GM19467 (cell line): ENCODE data around the gene WDR93.
A peak's percentile ranks its signal among the peaks of the same experiment; 100 is the strongest.

Experiments used
- ATAC-seq: cut with Tn5 transposase; IDR thresholded peaks from one replicate; pipeline ENCODE4 v1.9.1; 2021; ENCODE audit warnings: mild to moderate bottlenecking, moderate library complexity; ENCODE audit not compliant: unreplicated experiment

Gene WDR93

DNA sequence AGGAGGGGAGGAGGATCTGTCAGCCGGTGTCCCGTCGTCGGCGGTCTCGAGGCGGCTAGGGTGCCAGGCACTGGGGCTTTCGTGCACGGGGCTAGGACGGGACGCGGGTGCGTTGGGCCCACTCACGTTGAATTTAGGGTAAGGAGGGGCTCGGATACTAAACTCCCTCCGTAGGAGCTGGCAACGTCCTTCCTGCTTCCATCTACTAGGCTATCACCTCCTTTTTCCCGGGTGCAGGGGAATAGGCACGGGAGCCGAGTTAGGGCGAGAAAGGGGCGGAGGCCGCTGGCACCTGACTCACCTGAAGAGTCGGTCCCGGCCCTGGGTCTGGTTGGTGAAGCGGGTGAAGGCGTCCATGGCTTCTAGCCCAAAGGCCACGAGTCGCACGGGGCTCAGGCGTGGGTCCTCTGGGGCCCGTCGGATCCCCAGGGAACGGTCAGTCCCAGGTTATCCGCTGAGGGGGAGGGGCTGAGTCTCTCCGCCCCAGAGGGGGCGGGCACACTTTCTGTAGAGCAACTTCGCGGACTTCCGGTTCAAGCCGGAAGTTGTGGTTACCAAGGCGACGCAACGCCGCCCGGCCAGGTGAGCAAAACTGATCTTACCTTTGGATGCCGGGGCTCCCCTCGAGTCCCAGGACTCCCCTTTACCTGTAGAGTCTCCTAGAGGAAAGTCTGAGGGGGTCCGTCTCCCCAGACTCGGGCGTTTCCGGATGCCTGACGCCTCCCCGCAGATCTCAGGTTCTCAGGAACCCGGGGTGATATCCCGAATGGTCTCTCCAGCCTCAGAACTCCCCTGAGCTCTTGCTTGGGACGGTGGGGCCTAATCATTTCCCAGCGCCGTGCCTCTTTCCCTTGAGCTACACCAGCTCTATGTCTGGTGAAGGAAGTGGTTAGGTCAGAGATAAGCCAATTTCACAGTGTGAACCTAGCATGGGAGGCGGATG is at the start of gene WDR93, which contains the start of gene PEX11A:
WDR93 (plus strand) TSS at position 536 of the 943 bp plus-strand sequence. CDS start 10,936 bp downstream, outside the sequence.
PEX11A (minus strand) TSS at position 479 of the 943 bp plus-strand sequence; CDS start at position 357, 122 bp downstream.
- ATAC-seq: peak; percentile 86

DNA sequence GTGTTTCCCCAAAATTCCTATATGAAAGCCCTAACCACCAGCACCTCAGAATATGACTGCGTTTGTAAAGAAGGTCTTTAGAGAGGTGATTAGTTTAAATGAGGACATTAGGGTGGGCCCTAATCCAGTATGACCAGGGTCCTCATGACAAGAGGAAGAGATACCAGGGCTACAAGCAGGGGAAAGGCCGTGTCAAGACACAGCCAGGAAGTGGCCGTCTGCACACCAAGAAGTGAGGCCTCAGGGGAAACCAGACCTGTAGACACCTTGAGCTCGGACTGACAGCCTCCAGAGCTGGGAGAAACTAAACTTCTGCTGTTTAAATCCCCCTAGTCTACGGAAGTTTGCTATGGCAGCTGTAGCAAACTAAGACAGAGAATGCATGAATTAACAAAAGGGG is 49.6 kb upstream of the WDR93 start:
- ATAC-seq: no peak

DNA sequence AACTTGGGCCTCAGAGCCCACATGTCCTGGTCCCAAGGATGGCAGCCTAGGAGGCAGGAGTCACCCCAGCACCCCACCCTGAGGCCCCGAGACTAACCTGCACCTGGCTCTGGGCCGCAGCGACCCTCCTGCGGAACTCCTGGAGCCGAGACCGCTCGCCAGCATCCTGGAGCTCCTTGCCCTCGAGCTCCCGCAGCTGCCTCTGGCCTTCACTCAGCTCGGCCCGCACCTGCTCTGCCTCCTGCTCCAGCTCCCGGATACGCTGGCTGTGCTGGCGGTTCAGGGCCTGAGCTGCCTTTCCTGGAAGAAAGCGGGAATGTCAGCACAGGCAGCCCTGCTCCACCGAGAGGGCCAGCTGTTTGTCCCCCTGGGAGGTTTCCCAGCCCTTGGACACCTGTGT is 48.5 kb upstream of the WDR93 start:
- ATAC-seq: no peak

DNA sequence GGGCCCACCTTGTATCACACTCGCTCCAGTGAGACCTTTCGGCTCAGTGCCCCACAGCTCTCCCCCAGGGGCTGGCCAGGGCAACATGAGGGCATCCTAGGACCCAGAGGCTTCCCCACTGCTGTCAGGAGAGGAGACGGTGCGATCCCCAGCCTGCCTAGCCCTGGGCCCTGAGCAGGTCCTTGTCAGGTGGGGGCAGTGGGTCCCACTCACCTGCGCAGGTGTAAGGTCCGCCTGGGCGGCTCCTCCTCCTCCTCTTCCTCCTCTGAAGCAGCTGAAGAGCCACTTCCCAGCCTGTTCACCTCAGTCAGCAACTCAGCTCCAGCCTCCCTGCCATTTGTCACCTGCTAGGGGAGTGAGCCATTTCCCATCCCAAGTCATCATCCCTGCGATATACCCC is 44.9 kb upstream of the WDR93 start:
- no peak for ATAC-seq

DNA sequence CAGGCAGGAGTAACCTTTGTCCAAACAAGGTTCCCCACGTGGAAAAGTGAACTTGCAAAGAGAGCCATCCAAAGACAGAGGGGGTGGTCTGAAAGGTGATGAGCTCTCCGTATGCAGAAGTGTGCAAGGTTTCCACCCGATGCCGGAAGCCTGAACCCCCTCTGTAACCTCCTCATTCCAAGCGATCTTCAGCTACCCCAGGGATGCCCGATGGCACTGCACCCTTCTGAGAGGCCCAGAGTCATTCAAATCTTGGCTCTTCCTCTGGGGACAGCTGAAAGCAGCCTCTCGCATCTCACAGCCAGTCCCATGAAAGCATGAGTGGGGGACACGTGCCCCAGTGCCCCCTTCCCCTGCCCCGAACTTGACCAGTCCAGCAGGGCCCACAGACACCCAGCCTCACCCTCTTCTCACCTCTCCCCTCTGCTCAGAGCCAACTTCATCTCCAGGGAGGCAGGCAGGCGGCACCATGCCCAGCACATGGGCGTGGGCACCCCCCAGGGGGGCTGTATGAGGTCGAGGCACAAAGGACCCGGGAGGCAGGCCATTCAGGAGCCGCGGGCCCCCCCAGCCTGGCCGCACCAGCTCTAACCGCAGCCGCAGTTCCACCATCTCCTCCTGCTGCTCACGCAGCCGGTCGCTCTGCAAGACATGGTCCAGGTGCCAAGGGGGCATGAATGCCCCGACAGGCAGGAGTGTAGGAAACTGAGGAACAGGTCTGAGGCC is 44.0 kb upstream of the WDR93 start:
- no peak for ATAC-seq

DNA sequence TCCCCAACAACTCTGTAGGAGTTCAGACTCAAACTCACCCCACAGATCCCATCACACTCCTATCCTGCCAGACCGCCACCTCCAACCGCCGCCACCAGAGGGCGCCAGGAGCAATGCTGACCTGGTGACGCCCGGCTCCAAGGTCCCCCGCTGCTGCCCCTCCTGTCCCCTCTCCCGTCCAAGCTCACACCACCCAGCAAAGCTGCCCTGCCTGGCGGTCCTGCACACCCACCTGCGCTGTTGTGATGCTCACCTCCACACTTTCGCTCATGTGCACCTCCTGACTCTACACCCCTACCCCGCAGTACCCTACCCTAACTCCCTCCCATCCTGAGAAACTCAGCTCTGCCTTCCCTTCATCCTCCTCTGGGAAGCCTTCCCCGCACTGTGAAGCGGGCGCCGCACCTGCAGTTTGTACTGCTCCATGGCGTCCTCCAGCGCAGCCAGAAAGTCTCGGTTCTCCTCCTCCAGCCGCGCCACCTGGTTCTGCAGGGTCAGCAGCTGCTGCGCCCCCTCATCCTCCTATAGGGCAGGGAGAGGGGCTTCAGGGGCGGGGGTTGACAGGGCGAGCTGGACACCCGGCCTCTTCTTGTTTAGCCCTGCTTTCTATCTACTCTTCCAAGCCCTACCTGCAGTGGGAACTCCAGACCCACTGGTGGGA is 43.3 kb upstream of the WDR93 start:
- ATAC-seq: no peak

DNA sequence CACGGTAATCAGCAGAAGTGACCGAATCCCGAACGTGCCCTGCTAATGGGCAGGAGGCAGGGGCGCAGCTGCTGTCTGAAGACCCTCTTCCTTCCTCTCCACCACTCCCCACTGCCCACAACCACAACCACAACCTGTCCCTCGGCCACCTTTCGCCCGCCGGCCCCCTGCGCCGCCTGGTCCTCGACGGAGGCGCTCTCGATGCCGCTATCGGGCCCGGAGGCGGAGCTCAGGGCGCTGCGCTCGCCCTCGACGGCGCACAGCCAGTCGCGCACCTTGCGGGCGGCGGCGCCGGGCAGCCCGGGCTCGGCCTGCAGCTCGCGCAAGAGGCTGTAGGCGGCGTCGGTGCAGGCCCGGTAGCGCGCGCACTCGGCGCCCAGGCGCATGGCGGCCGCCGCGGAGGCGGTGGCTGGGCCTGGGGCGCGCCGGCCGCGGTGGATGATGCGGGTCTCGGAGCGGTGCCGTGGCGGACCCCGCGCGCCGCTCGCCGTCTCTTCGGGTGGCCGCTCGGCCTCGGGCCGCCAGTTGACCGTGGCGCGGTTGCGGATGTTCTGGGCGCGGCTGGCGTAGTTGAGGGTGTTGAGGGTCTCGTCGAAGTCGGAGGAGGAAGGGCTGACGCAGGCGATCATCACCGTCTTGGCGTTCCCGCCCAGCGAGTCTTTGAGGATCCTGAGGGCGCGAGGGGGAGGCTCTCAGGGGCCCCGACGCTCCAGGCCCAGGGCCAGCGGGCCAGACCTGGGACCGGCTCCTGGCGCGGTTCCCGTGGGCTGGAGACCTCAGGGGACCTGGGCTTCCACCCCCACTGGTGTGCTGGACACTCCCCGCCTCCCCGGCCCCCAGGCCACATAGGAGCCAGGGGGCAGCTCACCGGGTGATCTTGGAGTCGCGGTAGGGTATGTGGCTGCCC is 42.3 kb upstream of the WDR93 start:
- no peak for ATAC-seq

DNA sequence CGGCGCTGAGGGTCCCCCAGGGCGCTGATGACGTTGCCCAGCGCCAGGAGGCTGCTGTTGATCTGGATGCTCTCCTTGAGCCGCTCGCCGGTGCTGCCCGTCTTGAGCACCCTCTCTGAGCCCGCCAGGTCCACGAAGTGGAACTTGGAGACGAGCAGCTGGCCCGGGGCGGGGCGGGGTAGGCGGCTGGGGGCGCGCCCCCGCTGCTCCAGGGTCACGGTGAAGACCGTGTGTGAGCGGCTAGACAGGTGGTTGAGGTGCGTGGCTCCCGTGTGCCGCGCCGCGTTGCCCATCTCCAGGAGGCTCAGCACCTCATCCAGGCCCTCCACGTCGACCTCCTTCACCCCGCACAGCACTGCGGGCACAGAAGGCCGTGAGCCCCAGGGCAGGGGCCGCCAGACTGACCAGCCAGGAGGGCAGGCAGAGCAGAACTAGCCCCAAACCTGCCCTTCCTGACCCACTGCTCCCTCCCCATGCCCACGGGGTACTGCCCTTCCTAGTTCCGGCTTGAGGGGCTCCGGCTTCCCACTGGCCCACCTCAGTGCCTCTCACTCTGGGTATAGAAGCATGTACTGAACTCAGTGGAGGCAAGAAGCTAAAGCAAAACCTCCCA is 41.5 kb upstream of the WDR93 start:
- ATAC-seq: no peak

DNA sequence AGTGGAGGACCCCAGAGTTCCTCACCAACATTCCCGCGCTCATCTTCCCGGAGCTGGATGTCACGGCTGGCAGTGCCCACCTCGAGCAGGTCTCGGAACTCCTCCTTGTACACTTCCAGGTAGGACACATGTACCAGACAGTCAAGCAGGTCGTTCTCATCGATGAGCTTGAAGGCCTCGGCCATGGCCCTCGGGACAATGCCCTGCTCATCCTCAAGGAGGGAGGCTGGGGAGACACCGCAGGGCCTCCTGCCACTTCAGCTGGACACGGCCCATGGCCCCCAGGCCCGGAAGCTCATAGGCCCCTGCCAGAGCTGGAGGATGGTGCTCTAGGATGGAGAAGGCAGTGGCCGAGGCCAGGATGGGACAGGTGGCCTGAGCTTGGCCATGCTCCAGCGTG is 40.9 kb upstream of the WDR93 start:
- no peak for ATAC-seq

DNA sequence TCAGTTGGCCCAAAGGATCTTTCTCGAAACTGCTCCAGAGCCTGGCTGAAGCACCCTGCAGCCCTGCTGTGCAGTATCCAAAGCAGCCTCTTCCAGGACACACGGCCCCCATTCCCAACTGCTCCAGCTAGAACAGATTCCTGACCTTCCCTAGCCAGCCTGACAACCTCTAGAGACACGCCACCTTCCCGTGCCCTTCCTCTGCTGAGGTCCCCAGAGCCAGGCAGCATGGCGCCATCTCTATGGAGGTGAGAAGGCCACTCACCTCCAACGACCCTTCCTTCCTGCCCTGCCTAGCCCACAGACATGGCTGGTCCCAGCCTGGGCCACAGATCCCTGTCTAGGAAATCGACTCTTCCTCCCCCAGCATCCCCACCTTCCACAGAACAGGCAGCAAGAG is 38.5 kb upstream of the WDR93 start:
- no peak for ATAC-seq

DNA sequence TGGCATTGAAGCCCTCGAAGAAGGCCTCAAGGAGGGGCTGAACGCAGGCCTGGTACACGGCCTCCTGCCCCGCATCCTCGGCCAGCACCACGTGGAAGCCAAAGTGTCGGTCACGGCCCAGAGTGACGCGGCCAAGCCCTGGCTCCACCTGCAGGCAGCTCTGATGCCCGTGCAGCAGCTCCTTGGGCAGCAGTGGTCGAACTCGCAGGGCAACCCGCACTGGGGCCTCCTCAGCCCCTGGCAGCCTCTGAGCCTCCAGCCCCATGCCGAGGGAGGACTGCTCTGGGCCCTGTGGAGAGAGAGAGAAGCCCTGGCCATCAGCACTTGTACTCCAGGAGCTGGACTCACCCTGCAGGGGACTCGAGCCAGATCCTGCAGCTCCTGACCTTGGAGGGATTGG is 37.9 kb upstream of the WDR93 start:
- ATAC-seq: no peak

DNA sequence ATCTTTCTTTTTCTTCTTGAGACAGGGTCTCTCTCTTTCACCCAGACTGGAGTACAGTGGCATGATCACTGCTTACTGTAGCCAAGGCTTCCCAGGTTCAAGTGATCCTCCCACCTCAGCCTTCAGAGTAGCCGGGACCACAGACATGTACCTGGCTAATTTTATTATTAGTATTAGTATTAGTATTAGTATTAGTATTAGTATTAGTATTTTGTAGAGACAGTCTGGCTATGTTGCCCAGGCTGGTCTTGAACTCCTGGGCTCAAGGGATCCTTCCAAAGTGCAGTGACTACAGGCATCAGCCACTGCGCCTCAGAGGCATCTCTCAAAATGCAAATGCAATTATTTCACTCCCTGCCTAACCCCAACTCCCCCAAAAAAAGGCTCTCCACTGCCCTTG is 37.0 kb upstream of the WDR93 start:
- no peak for ATAC-seq

DNA sequence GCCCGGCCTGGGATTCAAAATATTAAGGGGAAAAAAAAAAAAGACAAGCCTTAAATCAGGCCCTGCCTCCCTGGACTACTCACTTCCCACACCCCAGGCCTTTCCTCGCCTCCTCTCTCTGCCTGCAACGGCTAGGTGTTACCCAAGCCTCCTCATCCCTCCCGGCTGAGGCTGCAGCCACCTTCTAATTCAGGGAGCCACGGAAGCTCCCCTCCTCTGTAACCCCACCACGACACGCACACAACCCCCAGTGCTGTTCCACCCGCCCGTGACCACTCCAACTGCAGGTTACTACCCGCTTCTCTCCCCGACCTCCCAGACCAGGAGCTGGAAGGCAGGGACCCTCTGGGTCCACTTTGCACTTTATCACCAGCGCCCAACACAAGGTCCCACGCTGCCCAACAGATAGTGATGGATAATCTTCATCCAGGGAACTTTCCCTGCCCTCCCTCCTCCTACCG is 36.3 kb upstream of the WDR93 start:
- no peak for ATAC-seq

DNA sequence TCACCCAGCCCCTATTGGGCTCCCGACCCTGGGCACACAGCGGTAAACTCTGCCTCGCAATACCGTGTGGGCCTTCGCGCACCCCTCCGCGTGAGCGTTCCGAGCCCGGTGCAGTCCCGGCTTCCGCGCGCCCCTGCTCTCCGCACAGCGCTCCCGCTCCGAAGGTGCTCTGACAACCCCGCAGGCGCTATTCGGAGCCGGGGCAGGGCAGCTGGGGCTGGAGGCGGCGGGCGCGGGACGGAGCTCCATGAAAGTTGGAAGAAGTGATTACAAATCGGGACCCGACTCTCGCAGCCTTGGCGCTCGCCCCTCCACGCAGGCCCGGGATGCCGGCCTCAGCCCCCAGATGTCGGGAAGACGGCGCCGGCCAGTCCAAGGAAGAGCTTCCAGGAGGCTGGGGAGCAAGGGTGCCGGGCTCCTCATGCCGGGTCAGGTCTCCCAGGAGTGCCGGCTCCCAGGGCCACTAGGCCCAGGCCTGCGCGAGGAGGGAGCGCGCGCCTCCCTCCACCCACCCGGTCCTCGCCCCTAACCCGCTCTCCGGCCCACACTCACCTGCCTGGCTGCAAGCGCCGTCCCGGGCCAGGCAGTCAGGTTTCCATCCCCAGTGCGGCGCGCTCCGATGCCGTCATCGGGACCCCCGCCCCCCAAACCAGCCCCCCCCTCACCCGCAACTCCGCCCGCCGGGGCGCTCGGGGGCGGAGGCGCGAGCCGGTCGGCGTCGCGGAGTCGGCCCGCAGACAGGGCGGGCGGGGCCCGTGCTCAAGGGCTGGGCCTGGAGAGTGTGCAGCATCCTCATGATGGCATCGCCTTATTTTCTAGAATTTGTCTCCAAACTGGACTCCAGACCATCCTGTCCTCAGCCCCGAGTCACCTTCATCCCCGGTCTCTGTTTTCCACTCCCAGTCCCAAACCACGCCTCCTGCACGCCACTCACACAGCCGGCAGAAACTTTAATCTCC is 35.5 kb upstream of the WDR93 start, which contains the start of gene KIF7:
KIF7 (minus strand) TSS at position 621 of the 959 bp plus-strand sequence. CDS start 2,537 bp downstream, outside the sequence.
- ATAC-seq: no peak

DNA sequence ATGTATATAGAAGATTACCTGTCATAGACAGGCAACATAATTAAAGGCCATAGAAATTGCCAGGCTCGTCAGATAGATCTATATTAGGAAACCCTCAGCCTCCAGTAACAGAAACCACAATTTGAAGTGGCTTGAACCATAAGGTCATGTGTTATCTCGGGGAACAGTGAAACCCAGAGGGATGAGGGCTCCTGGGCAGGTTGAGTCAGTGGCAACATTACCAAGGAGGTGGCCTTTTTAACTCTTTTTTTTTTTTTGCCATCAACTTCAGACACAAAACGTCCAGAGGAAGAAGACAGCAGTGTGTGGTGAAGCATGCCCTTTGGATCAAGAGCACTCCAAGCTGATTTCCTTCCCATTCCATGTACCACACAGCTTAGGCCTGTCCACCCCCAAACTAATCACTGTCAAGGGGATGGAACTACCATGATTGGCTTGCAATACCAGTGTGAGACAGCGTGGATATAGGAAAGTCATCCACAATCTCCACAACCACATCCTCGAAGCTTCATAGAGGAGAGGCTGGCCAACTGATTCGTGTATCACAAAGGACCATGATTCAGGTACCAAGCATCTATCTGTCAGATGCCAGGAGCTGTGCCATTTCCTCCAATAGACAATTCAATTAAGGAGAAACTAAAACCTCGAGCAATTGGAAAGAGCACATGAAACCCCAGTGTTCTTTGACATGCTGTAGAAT is 34.3 kb upstream of the WDR93 start:
- no peak for ATAC-seq

DNA sequence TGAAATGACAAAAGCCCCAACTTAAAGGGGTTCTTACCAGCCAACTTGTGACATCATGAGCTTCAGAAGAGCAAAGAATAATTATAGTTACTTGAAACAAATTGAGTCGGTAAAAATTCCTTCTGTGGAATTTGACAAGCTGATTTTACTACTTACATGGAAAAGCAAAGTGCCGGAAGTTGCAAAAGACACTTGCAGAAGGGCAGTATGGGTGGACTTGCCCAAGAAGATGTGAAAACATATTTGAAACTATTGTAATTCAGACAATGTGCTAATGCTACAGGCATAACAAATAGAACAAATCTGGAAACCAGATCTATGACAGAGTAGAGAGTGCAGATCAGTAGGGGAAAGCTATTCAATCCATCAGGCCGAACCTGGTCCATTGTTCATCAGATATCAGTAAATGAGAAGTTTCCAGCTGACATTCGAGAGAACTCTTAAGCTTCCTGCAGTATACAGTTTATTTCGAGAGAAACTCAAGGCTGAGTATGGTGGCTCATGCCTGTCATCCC is 32.9 kb upstream of the WDR93 start:
- no peak for ATAC-seq

DNA sequence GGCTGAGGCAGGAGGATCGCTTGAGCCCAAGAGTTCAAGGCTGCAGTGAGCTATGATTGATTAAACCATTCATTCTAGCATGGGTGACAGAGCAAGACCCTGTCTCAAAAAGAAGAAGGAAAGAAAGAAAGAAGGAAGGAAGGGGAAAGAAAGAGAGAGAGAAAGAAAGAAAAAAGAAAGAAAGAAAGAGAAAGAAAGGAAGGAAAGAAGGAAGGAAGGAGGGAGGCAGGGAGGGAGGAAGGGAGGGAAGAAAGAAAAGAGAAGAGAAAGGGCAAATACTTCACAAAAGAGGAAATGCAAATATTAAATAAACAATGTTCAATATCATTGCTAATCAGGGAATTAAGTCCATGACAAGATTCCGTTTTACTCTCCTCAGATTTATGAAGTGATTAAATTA is 31.3 kb upstream of the WDR93 start:
- no peak for ATAC-seq

DNA sequence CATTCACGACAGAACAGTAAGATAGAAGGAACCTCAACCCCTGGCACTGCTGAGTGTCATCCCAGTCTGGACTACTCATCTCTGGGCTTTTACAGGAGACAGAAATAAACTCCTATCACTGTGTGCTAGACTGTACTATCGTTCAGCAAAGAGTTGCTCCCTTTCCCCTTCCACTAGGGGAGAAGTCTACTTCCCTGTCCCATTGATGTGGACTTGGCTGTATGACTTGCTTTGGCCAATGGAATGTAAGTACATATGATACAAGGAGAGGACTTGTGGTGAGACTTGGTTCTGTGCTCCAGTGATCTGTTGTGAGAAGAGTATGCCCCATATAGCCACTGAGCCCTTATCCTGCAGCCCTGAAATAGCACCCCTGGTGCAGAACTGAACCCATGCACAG is 30.1 kb upstream of the WDR93 start:
- no peak for ATAC-seq
